T-helper 2 cell (primary cell): ENCODE data around the gene KCNJ10.

Experiments
- DNase-seq, 5 experiments: peaks; one replicate each; pipeline versions ENCODE4 v3.0.0 to v3.0.0-alpha.2; 2012 to 2022

KCNJ10 gene

DNA sequence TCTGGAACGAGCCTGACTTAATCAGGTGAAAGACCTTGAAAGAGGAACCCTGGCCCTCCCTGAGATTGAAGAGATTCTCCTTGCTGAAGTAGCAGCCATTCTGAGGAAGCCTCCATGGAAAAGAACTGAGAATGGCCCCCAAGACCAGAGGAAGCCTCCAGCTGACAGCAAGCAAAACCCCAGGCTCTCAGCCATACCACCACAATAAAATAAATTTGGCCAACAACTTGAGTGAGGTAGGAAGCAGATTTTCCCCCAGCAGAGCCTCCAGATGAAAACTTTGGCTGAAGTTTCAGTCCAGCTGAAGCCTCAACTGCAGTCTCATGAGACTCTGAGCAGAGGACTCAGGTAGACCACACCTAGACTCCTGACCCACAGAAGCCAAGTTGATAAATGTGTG, 82.0 kb downstream of the KCNJ10 start:
- no peak for DNase-seq

DNA sequence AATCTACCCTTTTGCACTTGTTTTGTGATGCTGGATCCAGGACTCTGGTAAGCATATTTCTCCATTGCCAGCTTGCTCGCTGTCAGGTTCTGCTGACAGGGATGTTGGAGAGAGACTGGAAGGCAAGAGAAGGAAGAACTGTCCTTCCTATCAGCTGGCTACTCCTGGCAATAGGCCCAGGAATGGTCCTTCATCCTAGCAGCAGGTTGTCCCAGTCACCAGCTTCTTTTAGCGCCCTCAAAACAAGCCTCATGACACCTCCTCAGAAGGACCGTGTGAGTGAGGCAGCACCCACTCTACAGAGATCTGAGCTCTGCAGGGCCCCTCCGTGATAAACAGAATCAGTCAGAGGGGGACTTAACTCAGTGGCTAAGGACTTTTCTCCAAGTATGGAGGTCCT, 82.8 kb downstream of the KCNJ10 start:
- no peak for DNase-seq

DNA sequence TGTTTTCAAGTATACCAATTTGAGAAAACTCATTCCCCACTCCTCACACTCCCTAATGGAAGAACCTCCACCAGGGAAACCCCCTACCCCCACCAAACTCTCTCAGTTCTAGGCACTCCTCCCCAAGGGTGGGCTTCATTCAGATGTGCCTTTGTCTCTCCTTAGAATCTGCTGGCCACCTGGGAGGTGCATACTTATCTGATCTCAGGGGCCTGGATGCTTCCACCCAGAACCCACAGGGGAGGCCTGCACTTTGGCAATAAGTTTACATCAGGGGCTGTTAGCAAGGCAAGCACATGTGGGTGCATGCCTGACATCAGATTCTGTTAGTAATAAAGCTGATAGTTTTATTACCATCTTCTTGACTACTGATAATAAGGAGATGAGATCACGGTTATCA, 83.4 kb downstream of the KCNJ10 start:
- no peak for DNase-seq

DNA sequence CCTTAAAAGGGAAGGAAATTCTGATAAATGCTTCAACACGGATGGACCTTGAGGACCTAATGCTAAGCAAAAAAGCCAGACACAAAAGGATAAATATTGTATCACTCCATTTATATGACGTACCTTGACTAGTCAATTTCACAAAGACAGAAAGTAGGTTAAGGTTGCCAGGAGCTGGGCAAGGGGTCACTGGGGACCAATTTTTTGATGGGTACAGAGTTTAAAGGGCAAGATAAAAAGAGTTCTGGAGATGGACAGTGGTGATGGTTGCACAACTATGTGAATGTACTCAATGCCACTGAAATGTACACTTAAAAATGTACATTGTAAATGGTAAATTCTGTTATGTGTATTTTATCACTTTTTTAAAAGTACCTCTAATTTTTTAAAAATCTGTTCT, 83.9 kb downstream of the KCNJ10 start:
- no peak for DNase-seq

DNA sequence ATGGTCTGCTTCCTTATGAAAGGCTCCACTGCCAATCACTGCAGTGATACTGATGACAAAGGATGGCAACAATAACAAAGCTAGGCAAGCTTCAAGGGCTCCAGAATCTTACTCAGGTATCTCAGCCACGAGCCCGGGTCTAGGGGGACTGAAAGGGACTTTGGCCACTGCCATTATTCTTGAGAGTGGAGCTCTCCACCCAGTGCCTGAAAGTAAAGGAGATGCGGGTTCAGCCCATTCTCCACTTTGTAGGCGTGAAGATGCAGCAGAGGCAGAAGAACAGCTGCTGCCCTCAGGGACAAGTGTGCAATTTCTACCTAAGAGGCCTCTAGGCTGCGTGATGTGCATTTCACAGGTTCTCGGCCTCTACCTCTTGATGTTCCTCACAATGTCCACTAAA, 84.5 kb downstream of the KCNJ10 start:
- no peak for DNase-seq

DNA sequence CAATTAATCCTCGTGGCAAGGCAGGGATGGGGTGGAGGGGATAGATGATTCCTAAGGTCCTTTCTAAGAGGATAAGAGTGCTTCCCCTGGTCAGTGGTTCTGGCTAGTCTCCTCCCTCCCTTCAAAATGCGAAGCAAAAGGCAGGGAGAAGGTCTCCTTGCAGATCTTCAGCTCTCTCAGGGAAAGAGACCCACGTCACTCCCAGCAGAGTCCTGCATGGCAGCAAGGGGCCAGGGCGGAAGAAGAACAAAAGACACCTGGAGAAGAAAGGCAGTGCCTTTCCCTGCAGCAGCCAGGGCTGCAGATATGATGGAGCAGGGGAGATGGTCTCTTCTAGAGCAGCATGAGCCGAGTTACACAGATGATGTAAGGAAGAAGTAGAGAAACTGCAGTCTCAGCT, 86.3 kb downstream of the KCNJ10 start:
- DNase-seq: no peak

DNA sequence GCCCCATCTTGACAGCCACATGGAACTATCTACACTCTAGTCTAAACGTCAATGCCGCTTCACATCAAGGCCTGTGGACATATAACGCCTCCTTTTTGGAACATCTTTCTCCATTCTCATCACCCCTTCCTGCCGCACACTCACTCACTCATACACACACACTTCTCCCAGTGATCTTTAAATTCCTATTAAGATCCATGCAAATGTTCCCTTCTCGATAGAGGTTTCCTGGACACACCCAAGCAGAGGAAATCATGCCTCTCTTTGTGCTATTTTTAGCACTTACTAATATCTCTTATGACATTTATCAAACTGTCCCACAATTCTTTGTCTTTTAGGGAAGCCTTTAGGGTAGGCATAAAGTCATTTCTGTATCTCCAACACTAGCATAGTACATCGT, 87.7 kb downstream of the KCNJ10 start:
- DNase-seq: no peak

DNA sequence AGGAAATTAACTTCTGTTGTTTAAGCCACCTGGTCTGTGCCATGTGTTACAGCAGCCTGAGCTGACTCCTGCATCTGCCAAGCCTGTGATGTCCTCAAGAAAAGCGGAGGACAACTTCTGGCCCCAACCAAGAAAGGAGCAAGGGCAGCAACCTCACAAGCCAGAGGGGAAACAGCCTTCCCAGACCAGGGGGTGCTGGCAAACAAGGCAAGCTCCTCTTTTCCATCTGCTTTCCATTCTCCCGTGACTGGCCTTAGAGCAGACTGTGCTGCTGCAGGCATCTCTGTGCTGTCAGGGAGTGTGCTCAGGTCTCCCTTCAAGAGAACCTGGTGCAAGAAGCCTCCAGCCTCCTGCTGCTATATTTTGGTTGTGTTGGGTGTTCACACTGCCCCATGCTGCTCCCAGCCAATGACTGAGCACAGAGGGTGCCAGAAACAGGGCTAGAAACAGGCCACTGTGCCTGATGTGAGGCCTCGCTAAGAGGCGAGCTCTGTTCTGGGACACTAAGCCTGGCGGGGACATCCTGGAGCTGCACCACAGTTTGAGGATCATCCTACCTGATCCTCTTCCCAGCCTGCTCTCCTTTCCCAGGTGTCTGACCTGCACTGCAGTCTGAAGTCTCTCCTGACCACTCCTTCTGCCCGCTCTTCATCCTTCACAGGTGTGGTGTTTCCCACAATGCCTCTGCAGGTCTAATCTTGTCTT, 88.5 kb downstream of the KCNJ10 start:
- DNase-seq: no peak

DNA sequence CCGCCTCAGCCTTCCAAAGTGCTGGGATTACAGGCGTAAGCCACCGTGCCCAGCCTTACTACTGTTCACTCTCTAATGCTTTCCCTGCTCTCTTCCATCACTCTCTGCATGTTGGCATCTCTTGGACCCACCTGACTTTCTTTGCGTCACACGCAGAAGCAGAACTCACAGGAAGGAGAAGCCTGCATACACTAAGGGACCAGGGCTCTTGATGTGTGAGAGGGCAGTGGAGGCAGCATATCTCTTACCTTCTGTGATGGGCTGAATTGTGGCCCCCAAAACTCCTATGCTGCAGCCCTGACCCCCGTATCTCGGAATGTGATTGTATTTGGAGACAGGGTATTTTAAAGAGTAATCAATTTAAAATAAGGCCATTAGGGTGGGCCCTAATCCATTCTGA, 89.2 kb downstream of the KCNJ10 start:
- DNase-seq: no peak

DNA sequence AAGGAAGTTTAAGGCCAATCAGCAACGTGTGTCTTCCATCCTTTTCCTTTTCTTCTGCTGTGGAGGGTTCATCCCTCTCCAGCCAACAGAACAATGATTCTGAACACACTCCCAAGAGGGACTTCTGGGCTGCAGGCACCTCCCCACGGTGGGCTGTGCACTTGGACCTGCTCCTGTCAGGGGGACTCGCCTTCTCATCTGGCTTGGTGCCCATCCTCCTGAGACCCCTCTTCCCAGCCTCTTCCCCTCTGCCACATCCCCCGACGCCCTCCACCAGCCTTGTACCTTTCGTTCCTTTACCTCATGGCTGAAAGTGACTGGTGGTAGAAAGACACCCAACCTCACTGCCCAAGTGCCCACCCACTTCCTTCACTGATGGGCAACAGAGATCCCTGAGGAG, 89.9 kb downstream of the KCNJ10 start:
- no peak for DNase-seq

DNA sequence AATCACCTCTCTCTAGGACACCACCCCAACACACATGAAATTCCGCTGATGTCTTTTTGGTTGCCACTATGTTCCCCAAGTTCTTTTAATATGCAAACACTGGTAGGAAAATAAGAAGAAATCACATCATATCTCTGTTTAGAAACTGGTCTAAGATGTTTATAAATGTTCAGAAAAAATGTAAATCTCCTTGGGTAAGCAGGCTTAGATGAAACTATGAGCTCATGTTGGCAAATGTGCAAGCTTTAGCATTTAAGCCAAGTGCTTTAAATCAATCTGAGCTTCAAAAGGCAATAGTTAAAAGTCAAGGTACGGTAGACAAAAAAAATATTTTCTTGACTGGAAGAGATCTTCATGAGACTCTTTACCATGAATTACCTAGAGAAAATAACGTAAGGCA, 90.7 kb downstream of the KCNJ10 start:
- no peak for DNase-seq

DNA sequence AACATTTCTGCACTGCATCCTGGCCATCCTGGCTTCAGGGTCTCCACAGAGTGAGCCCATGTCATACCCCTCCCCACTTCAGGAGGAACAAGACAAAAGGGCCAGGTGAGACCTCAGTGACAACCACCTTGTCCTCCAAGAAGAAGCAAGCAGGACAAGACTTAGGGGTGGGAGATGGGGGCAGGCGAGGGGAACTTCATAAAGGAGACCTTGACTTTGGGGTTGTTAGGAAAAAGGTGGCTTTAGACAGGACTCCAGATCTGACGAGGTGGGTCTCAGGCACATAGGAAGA, 91.9 kb downstream of the KCNJ10 start:
- DNase-seq: no peak

DNA sequence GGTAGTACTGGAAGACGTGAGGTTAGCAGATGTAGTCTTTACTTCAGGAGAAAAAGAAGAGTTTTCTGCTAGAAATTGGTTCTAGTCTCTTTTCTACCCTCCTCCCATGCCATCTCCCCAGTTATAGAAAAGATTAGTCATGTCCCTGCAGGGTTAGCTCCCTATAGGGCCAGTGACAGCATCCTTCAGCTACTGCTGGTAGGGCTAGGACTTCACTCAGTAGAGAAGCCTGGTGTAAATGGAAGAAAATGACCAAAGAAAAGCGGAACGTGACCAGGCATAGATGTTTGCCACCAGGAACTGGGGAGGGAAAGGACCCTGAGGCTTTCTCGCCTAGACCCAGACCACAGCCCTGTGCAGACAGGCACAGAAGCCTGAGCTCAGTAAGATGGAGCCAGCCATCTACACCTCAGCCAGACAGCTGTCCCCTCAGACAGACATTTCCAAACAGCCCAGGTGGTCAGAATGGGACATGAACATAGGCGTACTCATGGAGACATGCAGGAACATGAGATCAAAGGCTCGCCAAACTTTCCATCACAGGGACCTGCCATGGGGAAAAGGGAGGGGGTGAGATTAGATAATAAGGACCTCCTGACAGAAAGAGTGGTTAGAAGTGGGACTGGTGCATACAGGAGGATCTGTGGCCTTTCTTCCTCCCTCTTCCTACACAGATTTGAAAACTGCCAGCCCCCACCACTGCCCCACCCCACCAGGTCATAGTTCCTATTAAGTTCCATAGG, 92.4 kb downstream of the KCNJ10 start:
- no peak for DNase-seq

DNA sequence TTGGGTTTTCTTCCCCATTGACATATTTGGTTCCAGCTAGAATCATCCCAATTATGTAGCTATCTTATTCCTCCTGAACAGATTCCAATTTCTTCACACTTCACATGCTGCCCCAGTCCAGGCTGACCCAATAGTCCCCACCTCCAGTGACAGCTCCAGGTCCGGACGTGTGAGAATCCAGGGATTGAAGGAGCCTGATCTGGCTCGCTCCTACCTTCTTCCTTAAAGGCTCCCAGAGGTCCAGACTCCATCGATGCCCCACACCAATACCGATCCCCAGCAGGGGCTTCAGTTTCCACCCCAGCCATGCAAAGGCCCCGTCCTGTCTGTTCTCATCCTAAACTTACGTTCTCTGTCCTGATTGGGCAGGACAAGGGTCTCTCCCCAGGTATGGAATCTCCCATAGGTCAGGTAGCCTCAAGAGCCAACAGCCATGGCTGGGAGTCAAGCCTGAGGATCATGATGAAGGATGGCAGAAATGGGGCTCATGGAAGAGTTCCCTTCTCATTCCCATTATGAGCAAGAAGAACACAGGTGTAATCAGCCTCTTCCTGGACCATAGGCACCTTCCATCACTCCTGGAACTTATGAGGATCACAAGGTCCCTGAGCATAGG, 95.5 kb downstream of the KCNJ10 start:
- no peak for DNase-seq

DNA sequence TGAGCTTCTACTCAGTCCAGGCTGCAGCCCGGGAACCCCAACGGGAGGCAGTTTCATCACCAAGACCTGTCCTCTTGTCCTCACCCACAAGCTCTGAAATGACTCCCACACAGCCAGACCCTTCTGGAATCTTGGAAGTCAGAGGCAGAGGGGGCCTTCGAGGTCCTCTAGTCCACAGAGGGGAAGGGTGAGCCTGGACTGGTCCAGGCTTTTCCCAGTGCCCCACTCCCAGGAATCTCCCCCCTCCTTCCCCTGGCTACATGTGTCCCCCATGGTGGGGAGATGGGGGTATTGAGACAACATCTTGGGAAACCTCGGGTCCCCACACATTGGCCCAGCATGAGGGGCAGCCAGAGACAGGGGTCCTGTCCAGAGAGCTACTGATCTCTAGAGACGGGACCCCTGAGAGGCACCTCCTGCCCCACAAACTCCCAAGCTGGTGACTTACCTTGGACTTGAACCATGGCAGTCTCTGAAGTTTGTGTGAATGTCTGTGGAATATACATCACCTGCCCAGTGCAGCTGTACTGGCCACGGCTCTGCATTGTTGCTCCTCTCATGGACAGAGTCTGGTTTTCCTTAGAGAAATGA, 96.5 kb downstream of the KCNJ10 start:
- no peak for DNase-seq

DNA sequence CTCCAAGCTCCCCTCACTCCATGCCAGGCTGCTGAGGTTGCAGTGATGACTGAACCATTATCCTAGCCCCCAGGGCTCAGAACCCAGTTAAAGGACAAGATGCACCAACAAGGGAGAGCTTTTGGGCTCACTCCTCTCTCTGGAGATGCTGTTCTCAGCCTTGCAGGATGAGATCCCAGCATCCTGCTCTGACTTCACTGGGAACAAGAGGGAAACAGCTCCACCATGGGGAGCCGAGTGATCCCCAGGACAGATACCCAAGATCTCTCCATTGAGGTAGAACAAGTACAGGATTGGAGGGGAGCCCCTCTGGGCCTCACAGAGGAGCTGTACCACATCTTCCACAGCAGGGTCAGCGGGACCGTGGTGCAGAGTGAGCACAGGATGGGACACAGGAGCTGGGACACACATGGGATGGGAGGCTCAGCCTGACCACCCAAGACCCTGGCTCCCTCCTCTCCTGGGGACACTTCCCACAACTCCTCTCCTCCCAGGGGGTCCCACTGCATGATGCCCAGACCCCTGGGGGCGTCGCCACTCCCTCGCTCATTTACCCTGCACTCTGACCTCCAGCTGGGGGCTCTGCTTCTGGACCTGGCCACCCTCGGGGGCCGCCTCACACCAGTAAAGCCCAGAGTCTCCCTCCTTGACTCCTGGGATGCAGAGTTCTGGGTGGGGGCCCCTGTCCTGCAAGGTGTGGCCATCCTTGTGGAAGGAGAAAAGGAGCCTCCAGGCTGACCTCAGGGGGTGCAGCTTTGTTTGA, 97.3 kb downstream of the KCNJ10 start:
- DNase-seq: no peak

DNA sequence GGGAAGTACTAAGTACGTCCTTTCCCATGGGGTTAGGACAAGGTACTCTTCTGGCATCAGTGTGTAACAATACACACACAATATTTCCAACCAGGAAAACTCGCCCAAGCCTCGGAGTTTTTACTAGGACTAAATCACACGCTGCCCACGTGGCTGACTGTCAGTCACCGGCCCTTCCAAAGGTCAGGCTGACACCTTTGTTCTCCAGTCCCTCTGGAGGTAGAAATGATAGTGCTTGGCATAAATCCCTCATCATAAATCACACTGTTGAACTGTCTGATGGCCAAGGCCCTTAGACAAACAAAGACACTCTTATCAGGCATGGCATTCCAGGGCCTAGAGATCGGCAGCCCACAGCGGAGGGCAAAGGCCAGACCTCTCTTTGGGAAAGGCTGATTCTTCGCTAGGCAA, 99.0 kb downstream of the KCNJ10 start:
- no peak for DNase-seq

DNA sequence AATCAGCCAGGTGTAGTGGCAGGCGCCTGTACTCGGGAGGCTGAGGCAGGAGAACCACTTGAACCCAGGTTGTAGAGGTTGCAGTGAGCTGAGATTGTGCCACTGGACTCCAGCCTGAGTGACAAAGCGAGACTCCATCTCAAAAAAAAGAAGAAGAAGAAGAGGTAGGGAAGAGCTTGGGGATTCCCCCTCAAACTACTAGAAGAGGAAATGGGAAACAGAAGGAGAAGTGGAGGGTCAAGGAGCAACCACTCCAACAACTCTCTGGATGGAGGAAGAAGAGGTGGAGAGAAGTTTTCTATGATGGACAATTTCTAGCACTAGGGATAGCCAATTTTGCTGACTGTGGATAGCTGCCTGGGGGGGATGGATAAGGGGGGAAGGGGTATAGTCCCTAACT, 101.1 kb downstream of the KCNJ10 start:
- no peak for DNase-seq

DNA sequence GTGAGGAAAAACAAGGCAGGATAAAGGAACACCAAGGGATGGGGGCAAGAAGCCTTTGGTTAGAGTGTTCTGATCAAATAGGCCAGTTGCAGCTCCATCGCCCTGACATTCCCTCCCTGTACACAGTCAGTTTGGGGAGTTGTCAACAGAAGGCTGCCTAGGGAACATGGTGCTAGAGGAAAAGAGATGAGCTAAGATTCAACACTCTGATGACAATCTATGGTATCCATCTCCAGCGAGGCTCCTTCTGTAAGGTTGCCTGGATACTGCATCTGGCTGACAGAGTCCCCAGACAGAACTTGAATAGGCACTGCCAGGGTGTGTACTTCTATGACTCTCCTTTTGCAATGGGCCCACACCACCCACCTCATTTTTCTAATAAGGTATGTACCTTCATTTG, 104.7 kb downstream of the KCNJ10 start:
- DNase-seq: no peak

DNA sequence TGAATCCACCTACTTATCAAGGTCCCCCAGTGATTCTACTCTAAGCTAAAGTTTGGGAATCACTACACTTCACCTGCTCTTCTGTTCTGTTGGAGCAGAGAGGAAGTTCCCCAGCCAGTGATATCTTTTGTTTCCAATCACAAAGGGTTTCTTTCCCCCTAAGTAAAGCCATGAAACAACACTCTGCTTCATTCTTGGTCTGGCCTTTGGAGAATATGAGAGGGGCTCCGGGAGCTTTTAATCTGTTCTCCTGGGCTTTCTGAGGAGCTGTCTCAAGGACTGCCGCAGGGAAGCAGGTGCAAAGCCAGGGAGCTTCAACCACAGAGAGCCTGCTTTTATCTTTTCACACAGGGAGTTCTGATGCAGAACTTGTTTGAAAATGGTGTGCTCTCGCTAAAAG, 105.8 kb downstream of the KCNJ10 start:
- no peak for DNase-seq

DNA sequence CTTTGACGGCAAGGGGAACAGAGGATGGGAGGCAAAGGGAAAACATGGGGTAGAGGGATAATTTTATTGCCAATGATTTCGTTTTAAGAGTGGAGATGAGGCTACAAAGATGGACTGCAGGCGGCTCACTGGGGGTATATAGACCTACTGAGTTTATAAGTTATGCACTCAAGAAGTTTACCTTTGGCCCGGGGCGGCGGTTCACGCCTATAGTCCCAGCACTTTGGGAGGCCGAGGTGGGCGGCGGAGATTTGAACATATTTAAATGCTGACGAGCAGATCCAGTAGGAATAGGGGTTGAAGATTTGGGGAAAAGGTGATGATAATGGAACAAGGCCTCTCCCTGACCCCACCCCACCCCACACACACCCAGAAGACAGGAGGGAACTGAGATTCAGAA, 107.8 kb downstream of the KCNJ10 start:
- DNase-seq: no peak

DNA sequence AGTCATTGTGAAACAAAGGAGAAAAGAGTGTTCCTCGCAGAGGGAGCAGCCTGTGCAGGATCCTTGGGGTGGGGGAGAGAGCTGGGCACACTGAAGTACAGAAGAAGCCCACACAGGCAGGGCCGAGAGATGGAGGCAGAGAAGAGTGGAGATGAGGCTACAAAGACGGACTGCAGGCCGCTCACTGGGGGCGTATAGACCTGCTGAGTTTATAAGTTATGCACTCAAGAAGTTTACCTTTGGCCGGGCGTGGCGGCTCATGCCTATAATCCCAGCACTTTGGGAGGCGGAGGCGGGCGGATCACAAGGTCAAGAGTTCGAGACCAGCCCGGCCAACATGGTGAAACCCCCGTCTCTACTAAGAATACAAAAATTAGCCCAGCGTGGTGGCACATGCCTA, 108.3 kb downstream of the KCNJ10 start:
- no peak for DNase-seq

DNA sequence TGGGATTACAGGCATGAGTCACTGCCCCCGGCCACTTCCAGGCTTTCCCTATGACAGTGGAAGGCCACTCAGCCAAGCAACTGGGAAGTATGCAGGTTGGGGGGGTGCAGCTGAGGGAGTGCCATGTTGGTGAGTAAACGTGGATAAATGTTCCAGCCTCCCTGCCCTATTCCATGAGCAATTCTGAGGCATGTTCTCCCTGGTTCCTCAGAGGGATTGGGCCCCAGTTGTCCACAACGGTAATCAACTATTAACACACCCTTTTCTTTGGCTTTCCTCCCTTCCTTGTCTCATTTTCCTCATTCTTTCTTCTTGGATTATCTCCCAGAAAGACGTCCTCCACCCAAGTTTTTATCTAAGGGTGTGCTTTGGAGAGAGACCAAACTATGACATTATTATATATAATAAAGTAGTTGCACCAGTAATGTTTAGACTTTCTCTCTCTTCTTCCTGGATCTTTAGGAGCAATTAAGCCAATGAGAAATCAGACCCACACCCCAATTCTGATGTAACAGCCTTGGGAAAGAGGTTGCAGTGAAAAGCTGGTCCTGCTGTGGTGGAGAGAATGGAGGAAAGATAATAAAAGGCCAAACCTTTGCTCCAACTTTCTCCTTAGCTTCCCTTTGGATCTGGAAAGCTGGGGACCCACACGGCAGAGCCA, 109.1 kb downstream of the KCNJ10 start:
- no peak for DNase-seq
